Measurements from ENCODE around the gene KRTAP9-3. TPM values are rescaled to one million over a fixed set of nuclear protein-coding genes. Genes with fewer than 3 reads are reported as not detected.

Gene KRTAP9-3
- total RNA-seq, 6 experiments from 2014 or later, result not detected

GRCh38 chr17:41196068-41196467 lies 36.2 kb upstream of the KRTAP9-3 start:
- Mint-ChIP-seq H3K4me3 (no peak overlapping the region), H3K4me1 (ENCODE audit: low read depth) (peaks cover 13% of the 10 kb centered on the region), H3K36me3 (ENCODE audit: low read depth) (peaks cover 6% of the 10 kb centered on the region), H3K27me3 (ENCODE audit: insufficient read depth) (peaks cover 4% of the 10 kb centered on the region), H3K27ac (no peak overlapping the region), H3K9me3 (peaks cover 3% of the 10 kb centered on the region; the same call in 1 of the 2 replicates)
- no peak for TF ChIP-seq CTCF (IDR thresholded peaks at IDR 0.05)
- no peak for DNase-seq

- Mint-ChIP-seq H3K27ac (no peak overlapping the region), H3K36me3 (ENCODE audit: low read depth) (peaks cover 6% of the 10 kb centered on the region), H3K4me3 (no peak overlapping the region), H3K4me1 (ENCODE audit: low read depth) (peaks cover 13% of the 10 kb centered on the region), H3K27me3 (ENCODE audit: insufficient read depth) (peaks cover 2% of the 10 kb centered on the region; the same call in 1 of the 2 replicates), H3K9me3 (no peaks in the 10 kb centered on the region)
- TF ChIP-seq CTCF (IDR thresholded peaks at IDR 0.05), result no peak
- no peak for DNase-seq
These were observed 32.7 kb upstream of the KRTAP9-3 start for GRCh38 chr17:41199421-41200078.

GRCh38 chr17:41211845-41212466 lies 20.3 kb upstream of the KRTAP9-3 start:
- peaks cover 17% of the 10 kb centered on the region for H3K27me3 Mint-ChIP-seq (ENCODE audit: insufficient read depth)
- H3K4me1 Mint-ChIP-seq (ENCODE audit: low read depth), result peaks cover 13% of the 10 kb centered on the region
- no peak overlapping the region for H3K27ac Mint-ChIP-seq
- no peak overlapping the region for H3K4me3 Mint-ChIP-seq
- DNase-seq, result peak; percentile 54
- H3K36me3 Mint-ChIP-seq (ENCODE audit: low read depth), result no peaks in the 10 kb centered on the region
- TF ChIP-seq CTCF (IDR thresholded peaks at IDR 0.05), result no peak
- H3K9me3 Mint-ChIP-seq, result no peaks in the 10 kb centered on the region; the same call in 1 of the 2 replicates

- Mint-ChIP-seq H3K27ac (no peak overlapping the region; the same call in 1 of the 2 replicates), H3K36me3 (ENCODE audit: low read depth) (no peaks in the 10 kb centered on the region), H3K9me3 (no peaks in the 10 kb centered on the region; the same call in 1 of the 2 replicates), H3K4me3 (no peak overlapping the region), H3K27me3 (ENCODE audit: insufficient read depth) (peaks cover 18% of the 10 kb centered on the region), H3K4me1 (ENCODE audit: low read depth) (peaks cover 13% of the 10 kb centered on the region)
- no peak for DNase-seq
- no peak for TF ChIP-seq CTCF (IDR thresholded peaks at IDR 0.05)
These were observed 19.6 kb upstream of the KRTAP9-3 start for GRCh38 chr17:41212524-41213169.

- H3K27me3 Mint-ChIP-seq (ENCODE audit: insufficient read depth), result peaks cover 11% of the 10 kb centered on the region
These were observed 16.6 kb upstream of the KRTAP9-3 start for GRCh38 chr17:41215681-41216080.

More at GRCh38 chr17:41215681-41216080, 16.6 kb upstream of the KRTAP9-3 start:
- H3K4me3 Mint-ChIP-seq, result no peak overlapping the region
- DNase-seq, result no peak
- H3K4me1 Mint-ChIP-seq (ENCODE audit: low read depth), result peaks cover 13% of the 10 kb centered on the region
- H3K27ac Mint-ChIP-seq, result no peak overlapping the region
- TF ChIP-seq CTCF (IDR thresholded peaks at IDR 0.05), result no peak
- H3K9me3 Mint-ChIP-seq, result peaks cover 12% of the 10 kb centered on the region
- peaks cover 12% of the 10 kb centered on the region for H3K36me3 Mint-ChIP-seq (ENCODE audit: low read depth)

Data from HFFc6 (cell line).